ENCODE data around the gene PTPRG.

The PTPRG gene

DNA sequence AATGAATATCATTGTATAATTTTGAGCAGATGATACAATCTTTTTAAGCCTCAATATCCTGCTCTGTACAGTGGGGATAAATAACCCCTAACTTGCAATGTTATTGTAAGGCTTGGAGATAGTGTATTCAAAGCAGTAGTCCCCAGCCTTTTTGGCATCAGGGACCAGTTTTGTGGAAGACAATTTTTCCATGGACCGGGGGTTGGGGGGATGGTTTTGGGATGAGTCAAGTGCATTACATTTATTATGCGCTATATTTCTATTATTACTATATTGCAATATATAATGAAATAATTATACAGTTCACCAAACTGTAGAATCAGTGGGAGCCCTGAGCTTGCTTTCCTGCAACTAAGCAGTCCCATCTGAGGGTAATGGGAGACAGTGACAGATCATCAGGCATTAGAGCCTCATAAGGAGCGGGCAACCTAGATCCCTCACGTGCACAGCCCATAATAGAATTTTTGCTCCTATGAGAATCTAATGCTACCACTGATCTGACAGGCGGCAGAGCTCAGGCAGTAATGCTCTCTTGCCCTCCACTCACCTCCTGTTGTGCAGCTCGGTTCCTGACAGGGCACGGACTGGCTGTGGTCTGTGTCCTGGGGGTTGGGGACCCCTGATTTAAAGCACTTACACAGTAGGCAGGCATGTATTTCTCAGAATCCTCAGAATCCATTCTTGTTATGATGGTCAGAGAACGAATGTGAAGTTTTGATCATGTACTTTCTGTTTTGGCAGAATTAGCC, 102.2 kb downstream of the PTPRG start:
- no peak for DNase-seq

DNA sequence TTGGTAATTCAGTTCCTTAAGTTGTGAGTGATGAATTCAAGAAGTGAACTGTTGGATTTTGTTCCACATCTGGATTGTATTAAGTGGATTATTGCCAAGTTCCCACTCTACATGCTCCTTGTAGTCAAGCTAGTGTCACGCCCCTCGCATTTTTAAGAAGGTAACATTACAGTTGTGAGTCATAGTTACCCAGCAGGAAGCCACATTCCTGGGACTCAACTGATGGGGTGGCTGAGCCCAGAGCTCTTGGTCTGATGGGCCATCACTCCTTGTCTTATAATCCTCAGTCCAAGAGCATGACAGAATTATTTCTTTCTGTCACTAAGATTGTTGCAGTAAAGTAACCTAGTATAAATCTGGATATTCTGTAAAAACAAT, 102.7 kb downstream of the PTPRG start:
- peak; percentile 99 for DNase-seq

DNA sequence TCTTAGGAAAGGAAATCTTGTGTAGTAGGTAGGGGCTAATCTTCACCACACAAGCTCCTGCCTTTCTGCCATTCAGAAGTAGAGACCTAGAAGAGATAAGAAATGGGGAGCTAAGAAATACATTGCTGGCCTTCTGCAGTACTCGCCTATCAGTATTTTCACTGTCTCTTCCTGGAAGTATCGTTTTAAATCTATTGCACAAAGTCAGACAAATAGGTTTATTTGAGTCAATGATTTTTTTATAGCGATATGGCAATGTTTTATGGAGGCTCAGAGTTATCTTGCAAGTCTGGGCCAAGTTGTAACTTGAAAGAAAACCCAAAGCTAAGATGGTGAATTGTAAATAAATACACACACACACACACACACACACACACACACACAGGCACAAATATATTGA, 103.8 kb downstream of the PTPRG start:
- no peak for DNase-seq

DNA sequence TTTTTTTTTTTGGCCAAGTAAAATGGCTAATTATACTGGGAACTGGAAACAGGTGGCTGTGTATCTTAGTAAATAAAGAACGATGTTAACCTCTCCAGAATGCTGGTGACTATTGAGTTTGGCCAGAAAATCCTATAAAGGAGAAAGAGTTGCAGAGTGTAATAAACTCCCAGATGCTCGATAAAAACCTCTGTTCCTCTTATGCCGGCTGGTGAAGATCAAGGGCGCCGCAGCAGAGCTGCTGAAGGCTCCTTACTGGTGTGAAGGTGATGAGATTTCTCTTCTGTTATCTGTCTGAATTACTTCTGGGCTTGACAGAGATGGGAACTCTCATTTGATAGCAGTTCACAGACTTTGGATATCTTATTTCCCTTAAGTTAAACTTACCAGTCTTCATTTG, 104.6 kb downstream of the PTPRG start:
- DNase-seq: no peak

DNA sequence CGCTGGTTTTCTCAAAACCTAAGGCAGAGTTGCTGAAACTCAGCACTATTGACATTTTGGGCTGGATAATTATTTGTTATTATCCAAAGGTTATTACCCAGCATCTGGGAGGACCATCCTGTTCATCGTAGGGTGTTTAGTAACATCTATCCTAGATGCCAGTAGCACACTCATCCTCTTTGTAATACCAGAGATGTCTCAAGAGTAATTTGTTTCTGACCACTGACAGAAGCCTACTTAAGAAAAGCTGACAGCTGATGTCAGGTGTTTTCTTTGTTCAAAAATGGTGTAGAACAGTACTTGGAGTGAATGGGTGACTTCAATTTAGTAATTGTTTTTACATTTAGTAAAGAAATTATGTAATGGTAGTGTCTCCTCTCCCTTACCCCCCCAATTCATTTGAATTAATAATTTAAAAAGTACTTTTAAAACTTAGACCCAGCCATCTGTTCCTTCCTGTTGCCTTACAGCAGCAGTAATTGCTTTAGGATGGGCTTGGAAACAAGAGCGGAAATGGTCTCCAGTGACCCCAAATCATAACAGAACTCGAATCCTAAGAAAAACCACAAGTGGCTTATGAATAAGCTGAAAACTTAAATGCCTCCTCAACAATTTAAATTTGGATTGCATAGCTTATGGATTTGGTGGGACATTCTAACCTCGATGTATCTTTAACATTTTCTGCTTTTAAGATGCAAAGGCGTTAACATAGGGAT, 105.4 kb downstream of the PTPRG start:
- DNase-seq: peak; percentile 66

DNA sequence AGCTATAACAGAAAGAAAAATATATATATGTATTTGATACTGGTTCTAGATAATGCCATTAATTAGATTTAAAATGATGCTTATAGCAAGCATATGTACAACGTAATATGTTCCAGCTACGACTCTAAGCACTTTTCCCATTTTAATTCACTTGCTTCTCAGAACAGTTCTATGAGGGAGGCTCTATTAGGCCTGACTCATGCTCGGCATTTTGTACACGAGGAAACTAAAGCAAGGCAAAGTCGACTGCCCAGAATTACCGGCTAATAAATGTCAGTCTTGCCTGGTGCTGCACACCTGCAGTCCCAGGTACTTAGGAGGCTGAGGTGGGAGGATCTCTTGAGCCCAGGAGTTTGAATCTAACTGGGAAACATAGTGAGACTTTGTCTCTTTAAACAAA, 106.0 kb downstream of the PTPRG start:
- DNase-seq: peak; percentile 41

DNA sequence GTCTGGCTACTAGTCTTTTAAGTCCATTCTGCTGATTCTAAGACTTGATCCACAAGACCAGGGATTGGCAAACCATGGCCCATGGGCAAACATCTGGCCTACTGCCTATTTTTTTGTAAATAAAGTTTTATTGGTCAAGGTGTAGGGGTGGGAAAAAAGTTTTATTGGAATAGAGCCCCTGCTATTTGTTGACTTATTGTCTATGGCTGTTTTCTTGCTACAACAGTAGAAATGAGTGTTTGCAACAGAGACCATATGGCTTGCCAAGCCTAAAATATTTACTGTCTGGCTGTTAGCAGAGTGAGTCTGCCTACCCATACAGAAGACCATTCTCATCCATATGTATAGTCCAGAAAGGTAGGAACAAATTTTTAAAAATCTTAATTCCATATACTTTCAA, 106.4 kb downstream of the PTPRG start:
- DNase-seq: no peak

DNA sequence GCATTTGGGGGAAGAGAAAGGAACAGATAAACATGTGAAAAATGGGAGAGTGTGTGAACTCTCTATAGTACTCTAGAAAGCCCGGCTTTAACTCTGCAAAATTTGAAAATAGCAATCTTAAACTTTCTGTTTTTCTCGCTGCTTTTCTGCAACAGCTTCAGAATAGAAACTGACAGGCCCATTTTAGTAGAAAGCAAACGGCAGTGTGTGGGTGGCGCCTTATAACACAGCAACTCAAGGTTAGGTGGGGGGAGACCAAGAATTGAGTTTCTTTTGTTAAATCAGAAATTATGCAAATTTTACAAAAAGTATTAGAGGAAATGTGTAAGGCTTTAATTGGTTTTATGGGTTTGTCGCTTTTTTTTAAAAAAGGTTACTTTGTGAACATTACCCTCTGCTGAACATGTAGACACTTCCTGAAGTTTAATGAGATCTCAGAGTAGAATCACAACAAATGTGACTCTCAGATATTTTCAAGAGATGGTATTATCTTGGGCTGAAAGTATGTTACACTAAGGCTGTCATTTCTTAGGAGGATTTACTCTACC, 107.0 kb downstream of the PTPRG start:
- no peak for DNase-seq

DNA sequence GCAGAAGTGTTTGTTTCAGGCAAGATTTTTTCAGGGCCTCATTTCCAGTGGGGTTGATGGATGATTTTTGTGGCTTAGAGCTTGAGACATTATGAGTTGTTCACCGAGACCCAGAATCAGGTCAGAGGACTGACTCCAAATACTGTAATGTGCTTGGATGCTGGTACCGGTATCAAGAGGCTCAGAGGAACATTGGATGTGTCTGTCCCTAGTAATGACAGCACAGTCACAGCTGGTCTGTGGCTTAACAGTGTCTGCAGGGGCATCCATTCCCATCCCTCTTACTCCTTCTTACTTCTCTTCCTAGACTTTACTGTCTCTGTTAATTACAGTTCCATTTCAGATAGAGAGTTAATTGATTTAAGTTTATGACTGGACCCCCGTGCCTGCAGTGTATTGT, 107.8 kb downstream of the PTPRG start:
- DNase-seq: no peak

DNA sequence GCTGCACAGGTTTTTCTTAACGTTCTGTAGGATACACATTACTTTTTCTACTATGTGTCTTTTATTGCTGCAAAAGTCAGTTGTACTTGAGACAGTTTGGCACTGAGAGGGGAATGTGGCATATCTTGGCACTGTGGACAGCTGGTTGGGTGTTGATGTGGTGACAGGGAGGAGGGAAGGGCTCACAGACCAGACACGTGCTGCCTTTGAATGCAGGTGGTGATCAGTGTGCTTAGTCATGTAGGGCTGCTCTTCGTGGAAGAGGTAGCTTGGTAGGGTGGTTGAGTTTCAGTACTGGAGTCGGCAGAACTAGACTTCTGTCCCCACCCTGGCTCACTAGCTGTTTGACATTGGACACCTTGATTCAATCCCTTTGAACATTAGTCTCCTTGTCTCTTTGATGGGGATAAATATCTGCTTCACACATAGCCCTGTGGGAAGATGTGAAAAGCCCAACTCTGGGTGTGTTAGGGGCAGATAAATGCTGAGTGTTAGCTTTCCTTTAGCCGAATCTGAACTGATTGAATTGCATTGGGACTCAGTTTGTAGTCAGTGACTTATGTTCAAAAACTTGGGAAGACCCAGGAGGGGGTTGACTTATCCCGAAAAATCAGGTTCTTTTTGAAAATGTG, 108.4 kb downstream of the PTPRG start:
- DNase-seq: no peak

DNA sequence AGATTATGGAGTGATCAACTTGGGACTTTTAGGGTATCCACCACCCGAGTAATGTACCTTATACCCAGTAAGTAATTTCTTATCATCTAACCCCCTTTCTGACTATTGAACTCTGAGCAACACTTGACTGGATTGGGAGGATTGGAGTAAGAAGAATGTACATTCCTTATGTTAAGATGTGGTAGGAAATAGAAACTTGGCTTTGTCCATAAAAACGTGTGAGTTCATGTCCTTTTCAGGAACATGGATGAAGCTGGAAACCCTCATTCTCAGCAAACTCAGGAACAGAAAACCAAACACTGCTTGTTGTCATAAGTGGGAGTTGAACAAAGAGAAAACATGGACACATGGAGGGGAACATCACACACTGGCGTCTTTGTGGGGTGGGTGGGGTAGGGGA, 112.3 kb downstream of the PTPRG start:
- DNase-seq: no peak

DNA sequence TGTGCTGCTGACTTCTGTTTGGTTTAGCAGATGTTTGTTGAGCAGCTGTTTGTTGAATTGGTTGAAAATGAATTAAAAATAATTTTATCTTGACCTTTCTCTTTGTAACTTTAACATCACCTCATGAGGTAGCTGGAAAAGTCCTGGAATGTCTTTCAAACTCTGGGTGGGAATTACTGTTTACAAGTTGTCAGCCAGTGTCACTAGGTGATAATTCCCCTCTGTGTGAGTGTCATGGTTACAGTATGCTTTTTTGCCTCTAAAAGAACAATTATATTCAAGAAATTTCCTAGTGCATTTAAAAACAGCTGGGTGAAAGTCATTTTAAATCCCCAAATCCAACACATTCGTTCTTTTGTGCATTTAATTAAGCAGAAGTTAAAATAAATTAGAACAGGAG, 113.2 kb downstream of the PTPRG start:
- no peak for DNase-seq

DNA sequence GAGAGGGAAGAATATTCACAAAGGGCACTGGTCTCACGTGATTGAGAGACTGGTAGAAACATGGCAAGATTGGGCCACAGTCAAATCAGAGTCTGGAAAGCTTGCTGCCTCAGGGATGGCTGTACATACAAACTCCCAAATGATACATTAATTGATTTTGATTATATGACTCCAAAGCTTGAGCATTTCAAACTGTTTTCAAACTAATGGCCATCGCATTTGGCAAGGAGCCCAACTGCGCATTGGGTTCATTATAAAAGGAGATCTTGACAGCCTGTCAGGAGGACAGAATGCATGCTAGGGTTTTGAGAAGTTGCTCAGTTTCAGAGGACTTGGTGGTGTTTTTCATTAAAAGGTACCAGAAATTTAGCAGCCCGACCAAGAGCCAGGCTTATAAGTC, 117.7 kb downstream of the PTPRG start:
- no peak for DNase-seq

DNA sequence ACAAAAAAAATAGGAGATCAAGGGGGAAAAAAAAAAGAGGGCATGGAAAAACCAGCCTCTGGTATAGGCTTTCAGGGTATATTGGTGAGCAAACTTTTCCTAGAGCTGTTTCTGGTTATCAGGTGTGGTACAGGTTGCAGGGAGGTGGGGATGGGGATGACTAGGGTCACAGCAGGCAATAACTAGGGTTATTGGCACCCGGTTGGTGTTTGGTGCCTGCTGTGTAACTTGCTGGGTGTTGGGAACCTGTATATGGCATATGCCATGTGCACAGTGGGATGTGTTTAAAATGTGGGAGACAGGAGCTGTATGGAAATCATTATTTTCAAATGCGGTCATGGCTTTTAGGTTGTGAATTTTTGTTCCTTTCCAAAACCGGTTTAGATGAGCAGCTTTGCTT, 119.2 kb downstream of the PTPRG start:
- no peak for DNase-seq

DNA sequence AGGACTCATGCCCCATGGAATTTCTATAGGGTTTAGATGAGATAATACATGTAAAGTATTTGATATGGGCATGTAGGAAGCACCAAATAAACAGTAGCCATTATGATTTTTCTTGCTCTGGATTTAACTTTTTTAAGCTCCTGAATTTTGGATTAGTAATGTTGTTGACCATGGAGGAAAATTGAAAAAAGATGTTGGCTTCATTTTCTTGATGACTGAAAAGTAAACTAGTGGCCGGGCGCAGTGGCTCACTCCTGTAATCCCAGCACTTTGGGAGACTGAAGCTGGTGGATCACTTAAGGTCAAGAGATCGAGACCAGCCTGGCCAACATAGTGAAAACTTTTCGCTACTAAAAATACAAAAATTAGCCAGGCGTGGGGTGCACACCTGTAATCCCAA, 120.3 kb downstream of the PTPRG start:
- no peak for DNase-seq

DNA sequence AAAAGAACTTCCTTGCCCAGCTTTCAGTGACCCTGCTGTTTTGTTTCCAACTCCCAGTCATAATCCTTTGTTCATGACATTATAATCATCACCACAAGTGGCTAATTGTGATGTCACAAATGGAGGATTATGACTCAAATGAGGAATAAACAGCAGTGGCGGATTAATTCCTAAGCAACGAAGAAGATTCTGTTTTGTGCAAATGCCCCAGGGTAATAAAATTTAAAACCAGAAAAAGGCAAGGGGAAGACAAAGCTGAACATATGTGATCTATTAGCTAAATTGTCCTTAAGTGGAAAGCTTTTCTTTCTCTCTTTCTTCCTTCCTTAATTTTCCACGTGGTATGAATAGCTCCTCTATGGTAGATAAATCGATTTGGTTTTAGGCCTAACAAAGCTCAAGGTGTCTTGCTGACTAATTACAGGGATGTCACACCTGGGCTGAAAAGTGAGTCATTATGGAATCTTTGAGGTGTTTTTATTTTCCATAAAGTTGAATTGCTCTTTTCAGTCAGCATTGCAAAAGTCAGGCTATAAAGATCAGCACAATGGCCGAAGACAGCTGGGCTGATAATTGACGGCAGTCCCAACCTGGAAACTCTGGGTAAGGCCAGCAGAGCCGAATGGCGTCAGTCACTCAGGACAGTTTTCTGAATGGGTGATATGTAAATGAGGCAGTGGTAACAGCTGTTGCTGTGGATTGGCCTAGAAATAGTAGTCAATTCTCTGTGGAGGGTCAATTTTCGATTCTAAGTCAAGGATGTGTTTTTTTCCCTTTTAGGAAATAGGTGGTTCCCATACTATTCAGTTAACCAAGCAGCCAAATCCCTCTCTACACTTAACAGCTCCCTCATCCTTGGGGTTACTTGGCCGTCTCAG, 121.5 kb downstream of the PTPRG start:
- peak; percentile 74 for DNase-seq

DNA sequence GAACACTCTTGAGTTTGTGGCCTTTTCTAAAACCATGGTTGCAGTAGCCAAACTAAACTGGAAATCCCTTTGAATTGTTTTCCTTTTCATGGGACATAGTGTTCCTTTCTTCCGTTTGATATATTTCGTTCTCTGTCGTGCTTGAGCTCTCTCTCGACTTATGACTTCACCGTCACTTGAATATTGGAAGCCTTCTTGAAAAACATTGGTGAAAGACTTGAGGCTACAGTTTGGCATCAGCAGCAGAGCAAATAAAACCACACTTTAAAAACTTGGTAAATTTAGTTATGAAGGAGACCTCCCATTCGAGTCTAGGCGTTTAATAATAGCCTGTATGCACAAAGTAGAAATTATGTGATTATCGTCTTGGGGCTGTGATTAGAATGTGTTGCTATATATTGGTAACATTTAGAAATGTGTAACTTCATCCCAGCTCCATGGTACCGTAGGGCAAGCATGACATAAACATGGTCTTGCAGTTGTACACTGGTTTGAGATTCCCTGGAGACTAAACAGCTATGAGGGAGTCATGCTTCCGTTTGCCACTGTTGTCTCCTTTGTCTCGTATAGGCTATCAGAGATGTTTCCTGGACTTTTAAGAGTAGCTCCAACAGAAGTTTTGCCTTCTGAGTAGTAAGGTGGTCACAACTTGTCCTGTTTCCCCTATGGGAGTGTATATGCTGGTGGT, 122.3 kb downstream of the PTPRG start:
- no peak for DNase-seq

DNA sequence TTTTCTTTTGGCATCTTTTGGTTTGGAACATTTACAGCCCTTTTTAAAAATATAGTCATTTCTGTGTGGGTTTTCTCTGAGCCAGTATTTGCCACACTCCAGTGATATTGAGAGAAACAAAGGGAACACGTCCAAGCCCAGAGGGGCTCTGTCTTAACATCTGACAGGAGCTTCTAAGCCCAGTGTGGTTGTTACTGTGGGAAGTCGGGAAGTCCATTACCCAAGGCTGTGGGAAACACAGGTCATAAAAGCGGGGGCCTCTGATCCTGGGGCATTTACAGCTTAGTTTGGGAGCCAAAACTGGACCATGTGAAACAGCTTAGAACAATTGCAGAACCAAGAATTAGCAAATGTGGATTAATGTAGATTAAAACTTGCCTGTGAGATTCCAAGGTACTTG, 123.0 kb downstream of the PTPRG start:
- DNase-seq: no peak

DNA sequence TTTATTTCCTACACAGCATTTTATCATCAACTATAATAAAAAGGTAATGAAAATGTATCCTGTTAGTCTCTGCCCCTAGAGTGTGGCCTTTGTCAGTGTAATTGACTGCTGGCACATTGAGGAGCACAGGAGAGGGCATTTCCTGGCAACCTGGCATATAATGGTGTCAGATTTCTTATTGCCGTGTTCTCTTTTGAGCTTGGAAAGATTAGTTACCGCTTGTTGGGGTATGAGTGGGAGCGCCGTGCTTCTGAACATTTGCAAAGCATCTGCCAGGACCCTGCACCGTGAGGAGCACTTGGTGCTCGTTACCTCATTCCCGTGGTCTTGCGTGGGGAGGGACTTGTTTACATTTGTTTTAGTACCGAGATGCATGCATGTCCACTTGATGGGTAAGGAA, 124.4 kb downstream of the PTPRG start:
- no peak for DNase-seq

DNA sequence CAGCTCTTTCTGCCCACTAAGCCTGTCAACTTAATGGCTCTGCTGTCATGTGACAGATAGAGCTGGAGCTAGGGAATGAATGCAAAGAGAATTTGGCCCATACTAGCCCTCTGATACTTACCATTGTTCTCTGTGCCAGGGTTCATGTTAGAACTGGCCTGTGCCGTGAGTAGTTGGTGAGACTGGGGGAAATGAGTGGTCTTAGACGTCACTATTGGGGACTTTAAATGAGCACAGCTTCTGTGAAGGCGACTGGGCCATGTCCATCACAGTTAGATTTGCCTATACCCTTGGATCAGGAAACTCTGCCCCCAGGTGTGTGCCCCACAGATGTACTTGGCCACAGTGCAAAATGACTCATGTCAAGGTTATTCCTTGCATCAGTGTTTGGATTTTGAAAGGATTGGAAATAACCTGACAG, 124.9 kb downstream of the PTPRG start:
- no peak for DNase-seq

DNA sequence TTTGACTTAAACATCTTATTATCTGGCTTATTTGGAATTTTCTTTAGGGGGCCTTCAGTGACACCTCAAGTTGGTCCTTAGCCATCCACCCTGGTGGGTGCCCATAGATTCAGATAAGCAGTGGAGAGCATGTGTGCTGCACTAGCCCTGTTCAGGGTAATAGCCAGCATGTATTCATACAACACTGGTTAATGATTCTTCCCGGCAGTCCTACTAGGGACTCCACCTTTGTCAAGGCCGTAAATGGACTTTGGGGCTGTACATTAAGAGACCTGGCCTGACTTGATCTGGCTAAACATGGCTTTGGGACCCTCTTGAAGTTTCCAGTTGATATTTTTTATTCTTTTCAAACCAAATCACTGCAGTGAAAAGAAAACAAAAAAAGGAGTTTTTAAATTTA, 125.8 kb downstream of the PTPRG start:
- no peak for DNase-seq

DNA sequence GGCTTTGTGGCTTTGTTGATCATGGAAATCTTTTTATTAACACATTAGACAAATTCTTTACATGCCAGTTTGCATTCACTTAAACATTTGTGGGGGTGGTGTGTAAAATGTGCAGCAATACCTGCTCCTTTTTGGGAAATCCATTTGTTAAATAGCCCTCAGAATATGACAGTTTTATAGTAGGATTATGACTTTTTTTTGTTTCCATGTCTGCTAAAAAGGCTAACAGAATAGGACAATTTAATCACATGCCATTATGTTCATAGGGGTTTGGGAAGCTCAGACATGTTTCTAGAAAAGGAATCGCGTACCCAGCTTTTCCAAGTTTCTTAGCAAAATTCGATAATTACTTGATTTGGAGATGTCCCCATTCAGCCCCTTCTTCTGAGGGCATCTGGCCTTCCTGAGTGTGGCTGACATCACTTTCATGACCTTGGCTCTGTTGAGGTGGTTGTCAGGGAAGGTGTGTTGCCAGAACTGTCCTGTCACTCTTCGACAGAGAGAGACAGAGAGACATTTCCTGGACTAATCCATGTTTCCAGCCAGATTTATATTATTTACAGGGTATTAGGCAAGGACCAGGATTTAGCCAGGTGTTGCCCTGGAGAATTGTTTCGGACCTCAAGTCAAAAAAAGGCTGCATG, 126.4 kb downstream of the PTPRG start:
- DNase-seq: no peak

All from fibroblast of upper back skin (primary cell).